PC-3 (cell line): ENCODE data around the gene CCNY. TPM values are rescaled to one million over a fixed set of nuclear protein-coding genes. Genes with fewer than 3 reads are reported as not detected.

ENCODE experiments used
- ATAC-seq: fragments of 200-7000 bp; cut with Tn5 transposase; 2 replicates; pipeline ENCODE4 v1.9.1; 2020; ENCODE audit warnings: mild to moderate bottlenecking, moderate library complexity
- BruUV-seq: library from RNA; stranded (reverse); fragments of 400-500 nt; replicated peaks from 2 replicates; lab custom pipeline; 2021; lab: Mats Ljungman, UMichigan
- CTCF ChIA-PET: fragments of 300-600 bp; sonication (Branson Sonifier 250); formaldehyde crosslinking; loops from one replicate; lab custom pipeline; 2022; ENCODE audit warnings: antibody characterized with exemption; lab: Charles Lee
- POLR2A ChIA-PET: fragments of 300-600 bp; sonication (Branson Sonifier 250); formaldehyde crosslinking; loops from one replicate; lab custom pipeline; 2022; ENCODE audit warnings: antibody characterized with exemption; ENCODE audit not compliant: unreplicated experiment; lab: Charles Lee
- DNase-seq: peaks from one replicate; pipeline ENCODE4 v3.0.0-alpha.2; 2015
- H2AFZ ChIP-seq: fragments of 300-600 bp; sonication (generic); 2 replicates; pipeline ENCODE4 v1.6.0; 2016; ENCODE audit warnings: antibody characterized with exemption, low read length
- H3F3A ChIP-seq: fragments of 300-600 bp; sonication (generic); one replicate; pipeline ENCODE4 v1.6.0; 2017; ENCODE audit warnings: antibody characterized with exemption, low read length, control low read depth, mild to moderate bottlenecking; ENCODE audit not compliant: unreplicated experiment
- H3K27ac ChIP-seq: fragments of 300-600 bp; sonication (generic); 2 replicates; pipeline ENCODE4 v1.5.1; 2016; ENCODE audit warnings: mild to moderate bottlenecking, low read length
- H3K27me3 ChIP-seq: fragments of 300-600 bp; sonication (generic); 2 replicates; pipeline ENCODE4 v1.6.1; 2016; ENCODE audit warnings: low read length, mixed read lengths
- H3K36me3 ChIP-seq: fragments of 300-600 bp; sonication (generic); 2 replicates; pipeline ENCODE4 v1.6.1; 2016; ENCODE audit warnings: low read depth, mixed run types, low read length, mixed read lengths
- H3K4me1 ChIP-seq: fragments of 300-600 bp; sonication (generic); 2 replicates; pipeline ENCODE4 v1.5.1; 2016; ENCODE audit warnings: low read length; ENCODE audit not compliant: insufficient read depth
- H3K4me2 ChIP-seq: fragments of 300-600 bp; sonication (generic); 2 replicates; pipeline ENCODE4 v1.6.0; 2016; ENCODE audit warnings: low read length
- H3K4me3 ChIP-seq: fragments of 300-600 bp; sonication (generic); 2 replicates; pipeline ENCODE4 v1.5.1; 2016; ENCODE audit warnings: mild to moderate bottlenecking, low read length, mixed read lengths
- H3K79me2 ChIP-seq: fragments of 300-600 bp; sonication (generic); 2 replicates; pipeline ENCODE4 v1.6.1; 2017; ENCODE audit warnings: low read length, mixed read lengths
- H3K9ac ChIP-seq: fragments of 300-600 bp; sonication (generic); 2 replicates; pipeline ENCODE4 v1.6.0; 2016; ENCODE audit warnings: mild to moderate bottlenecking, low read length
- H3K9me2 ChIP-seq: fragments of 300-600 bp; sonication (generic); replicated peaks from 2 replicates; pipeline ENCODE4 v1.6.1; 2016; ENCODE audit warnings: mixed run types, low read length, mixed read lengths
- H3K9me3 ChIP-seq: fragments of 300-600 bp; sonication (generic); 2 replicates; pipeline ENCODE4 v1.6.1; 2016; ENCODE audit warnings: low read length, mixed read lengths
- H4K20me1 ChIP-seq: fragments of 300-600 bp; sonication (generic); 2 replicates; pipeline ENCODE4 v1.6.1; 2016; ENCODE audit warnings: low read length, mixed read lengths
- EZH2 ChIP-seq: fragments of 300-600 bp; sonication (generic); IDR thresholded peaks from one replicate; pipeline ENCODE4 v1.6.1; 2017; ENCODE audit warnings: antibody characterized with exemption, mild to moderate bottlenecking, low read length; ENCODE audit not compliant: unreplicated experiment
- EZH2phosphoT487 ChIP-seq: fragments of 300-600 bp; sonication (generic); IDR thresholded peaks from 2 replicates; pipeline ENCODE4 v1.6.1; 2018; ENCODE audit warnings: mild to moderate bottlenecking, antibody characterized with exemption, low read length, borderline replicate concordance
- intact Hi-C: fragments of 100-400 bp; cut with micrococcal nuclease; formaldehyde crosslinking; loops from 2 replicates; pipeline ENCODE4 v1.9.0; 2023
- total RNA-seq: library from RNA; depleted of rRNA; stranded (reverse); fragments of >200 nt; gene quantifications from 2 replicates; pipeline ENCODE4 v1.2.3, GENCODE V29; 2014
- TF ChIP-seq, protein P1 (sequence below): fragments of 300-600 bp; sonication (generic); conservative IDR thresholded peaks from 2 replicates; pipeline ENCODE4 v1.5.1; 2017; ENCODE audit warnings: antibody characterized with exemption, low read depth, mild to moderate bottlenecking, low read length

The CCNY gene
- total RNA-seq, 1 experiment from 2014 or later, result 146 TPM

DNA sequence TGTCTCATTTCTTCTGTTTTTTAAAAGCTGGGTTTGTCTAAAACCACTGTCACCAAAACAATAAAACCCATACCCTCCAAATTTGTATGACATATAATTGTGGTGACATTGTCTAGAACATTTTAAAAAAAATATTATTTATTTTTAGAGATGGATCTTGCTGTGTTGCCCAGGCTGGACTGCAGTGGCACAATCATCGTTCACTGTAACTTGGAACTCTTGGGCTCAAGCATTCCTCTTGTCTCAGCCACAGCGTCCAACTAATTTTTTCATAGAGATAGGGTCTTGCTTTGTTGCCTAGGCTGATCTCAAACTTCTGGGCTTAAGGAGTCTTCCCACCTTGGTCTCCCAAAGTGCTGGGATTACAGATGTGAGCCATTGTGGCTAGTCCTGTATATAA lies 116.5 kb downstream of the CCNY start:
- ATAC-seq (no peak), DNase-seq (no peak)
- Histone ChIP-seq H2AFZ (no peak overlapping the region), H3K4me2 (no peak overlapping the region), H3K4me3 (no peak overlapping the region), H3K27me3 (no peaks in the 10 kb centered on the region), H3K9me2 (no peaks in the 10 kb centered on the region), H3K79me2 (peaks cover 96% of the 10 kb centered on the region), H3F3A (no peaks in the 10 kb centered on the region), H3K36me3 (no peaks in the 10 kb centered on the region), H3K9me3 (no peaks in the 10 kb centered on the region), H4K20me1 (peaks cover 14% of the 10 kb centered on the region; the same call in 1 of the 2 replicates), H3K9ac (no peak overlapping the region), H3K27ac (no peak overlapping the region), H3K4me1 (peaks cover 31% of the 10 kb centered on the region)
- BruUV-seq, result no TSS peak
- ChIA-PET POLR2A (interaction anchor here (0.5 to 0.7 kb wide), 3 partner anchors 32 to 139 kb away, joined by 12 to 16 read pairs (median 16); no protein-coding TSS in a partner anchor), CTCF (no interaction called here)
- TF ChIP-seq EZH2, result no peak
- intact Hi-C loops, result loop anchor here (2.0 kb wide), 1 partner anchor 116 kb away; the partner anchor contains the start of gene CCNY

DNA sequence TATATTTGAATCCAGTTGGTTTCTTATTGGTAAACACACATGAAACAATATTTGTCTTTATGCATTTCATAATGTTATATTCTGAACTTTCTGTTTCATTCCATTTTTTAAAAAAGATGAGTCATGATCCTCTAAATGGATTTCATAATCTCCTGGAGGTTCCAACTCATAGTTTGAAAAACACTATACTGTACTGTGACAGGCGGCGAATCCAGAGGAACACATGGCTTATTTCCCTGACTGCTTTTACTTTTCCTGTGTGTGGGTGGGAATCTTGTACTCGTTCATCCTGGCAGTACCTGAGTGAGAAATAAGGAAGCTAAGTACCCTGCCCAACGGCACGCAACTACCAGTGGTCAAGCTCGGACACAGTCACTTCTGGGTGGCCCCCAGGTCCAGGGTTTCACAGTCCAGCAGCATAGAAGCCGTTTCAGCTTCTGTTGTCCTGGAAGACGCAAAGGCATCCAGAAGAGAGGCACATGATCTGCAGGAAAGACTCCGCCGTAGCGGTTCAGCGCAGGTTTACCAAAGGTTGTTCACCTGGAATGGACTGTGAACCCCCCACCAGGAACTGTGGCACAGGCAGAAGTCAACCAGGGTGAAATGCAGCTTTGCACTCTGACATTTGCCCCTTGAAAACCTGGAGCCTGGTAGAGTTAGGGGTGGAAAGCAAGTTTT lies 117.7 kb downstream of the CCNY start:
- H3K9me3 ChIP-seq, result no peaks in the 10 kb centered on the region
- peaks cover 12% of the 10 kb centered on the region; the same call in 1 of the 2 replicates for H4K20me1 ChIP-seq
- no peak overlapping the region for H3K4me3 ChIP-seq
- H3K36me3 ChIP-seq, result no peaks in the 10 kb centered on the region
- H2AFZ ChIP-seq, result no peak overlapping the region
- H3K4me2 ChIP-seq, result peak overlapping the region; percentile 35
- ChIA-PET POLR2A (no interaction called here), CTCF (no interaction called here)
- no peak overlapping the region for H3K9ac ChIP-seq
- DNase-seq, result peak; percentile 89
- intact Hi-C loops, result loop anchor here (2.0 kb wide), 1 partner anchor 117 kb away; the partner anchor contains the start of gene CCNY
- H3F3A ChIP-seq, result no peaks in the 10 kb centered on the region
- peak overlapping the region; percentile 23 for H3K27ac ChIP-seq
- TF ChIP-seq EZH2phosphoT487, result no peak
- TF ChIP-seq, protein P1, sequence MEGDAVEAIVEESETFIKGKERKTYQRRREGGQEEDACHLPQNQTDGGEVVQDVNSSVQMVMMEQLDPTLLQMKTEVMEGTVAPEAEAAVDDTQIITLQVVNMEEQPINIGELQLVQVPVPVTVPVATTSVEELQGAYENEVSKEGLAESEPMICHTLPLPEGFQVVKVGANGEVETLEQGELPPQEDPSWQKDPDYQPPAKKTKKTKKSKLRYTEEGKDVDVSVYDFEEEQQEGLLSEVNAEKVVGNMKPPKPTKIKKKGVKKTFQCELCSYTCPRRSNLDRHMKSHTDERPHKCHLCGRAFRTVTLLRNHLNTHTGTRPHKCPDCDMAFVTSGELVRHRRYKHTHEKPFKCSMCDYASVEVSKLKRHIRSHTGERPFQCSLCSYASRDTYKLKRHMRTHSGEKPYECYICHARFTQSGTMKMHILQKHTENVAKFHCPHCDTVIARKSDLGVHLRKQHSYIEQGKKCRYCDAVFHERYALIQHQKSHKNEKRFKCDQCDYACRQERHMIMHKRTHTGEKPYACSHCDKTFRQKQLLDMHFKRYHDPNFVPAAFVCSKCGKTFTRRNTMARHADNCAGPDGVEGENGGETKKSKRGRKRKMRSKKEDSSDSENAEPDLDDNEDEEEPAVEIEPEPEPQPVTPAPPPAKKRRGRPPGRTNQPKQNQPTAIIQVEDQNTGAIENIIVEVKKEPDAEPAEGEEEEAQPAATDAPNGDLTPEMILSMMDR, result no peak
- TF ChIP-seq EZH2, result no peak
- no peaks in the 10 kb centered on the region for H3K27me3 ChIP-seq
- H3K9me2 ChIP-seq, result no peaks in the 10 kb centered on the region
- peaks cover 96% of the 10 kb centered on the region for H3K79me2 ChIP-seq
- peak; percentile 65 for ATAC-seq
- peaks cover 21% of the 10 kb centered on the region for H3K4me1 ChIP-seq
- no TSS peak for BruUV-seq

- POLR2A ChIA-PET, result interaction anchor here (0.6 kb wide), 1 partner anchor 412 kb away, joined by 6 read pairs; no protein-coding TSS in a partner anchor
- H3K27me3 ChIP-seq, result no peaks in the 10 kb centered on the region
- intact Hi-C loops, result no loop called here
Observed at GRCh38 chr10:35456153-35456720, 119.9 kb downstream of the CCNY start.

More at GRCh38 chr10:35456153-35456720, 119.9 kb downstream of the CCNY start:
- ATAC-seq, result no peak
- Histone ChIP-seq H3K4me2 (no peak overlapping the region), H3K4me3 (no peak overlapping the region), H3F3A (no peaks in the 10 kb centered on the region), H4K20me1 (peaks cover 22% of the 10 kb centered on the region; the same call in 1 of the 2 replicates), H3K9me3 (no peaks in the 10 kb centered on the region), H3K36me3 (no peaks in the 10 kb centered on the region), H3K79me2 (peaks cover 96% of the 10 kb centered on the region), H3K9ac (no peak overlapping the region), H3K4me1 (peaks cover 25% of the 10 kb centered on the region), H3K27ac (no peak overlapping the region), H2AFZ (no peak overlapping the region), H3K9me2 (no peaks in the 10 kb centered on the region)
- CTCF ChIA-PET, result interaction anchor here (0.6 kb wide), 1 partner anchor 91 kb away, joined by 3 read pairs; no protein-coding TSS in a partner anchor
- no peak for DNase-seq
- TF ChIP-seq EZH2phosphoT487, result no peak
- TF ChIP-seq EZH2, result no peak
- TF ChIP-seq, protein P1, result no peak
- no TSS peak for BruUV-seq
